Osteoblast (primary cell): ENCODE measurements around the gene PALD1. TPM values are rescaled to one million over a fixed set of nuclear protein-coding genes. Genes with fewer than 3 reads are reported as not detected.

Experiments
- DNase-seq: peaks from one replicate; pipeline ENCODE4 v3.0.0; 2011; ENCODE audit warnings: low spot score, mixed read lengths; ENCODE audit not compliant: insufficient read length; ENCODE audit errors: missing footprints
- H2AFZ ChIP-seq: 2 replicates; pipeline ENCODE4 v1.6.0; 2011; ENCODE audit warnings: mild to moderate bottlenecking, low read length
- H3K27ac ChIP-seq: 2 replicates; pipeline ENCODE4 v1.5.1; 2011; ENCODE audit warnings: mild to moderate bottlenecking, low read depth, low read length, moderate library complexity
- H3K27me3 ChIP-seq: 2 replicates; pipeline ENCODE4 v1.6.0; 2012; ENCODE audit warnings: mild to moderate bottlenecking, control low read depth, inconsistent platforms, low read length, moderate library complexity; ENCODE audit not compliant: insufficient read depth
- H3K36me3 ChIP-seq: 2 replicates; pipeline ENCODE4 v1.5.1; 2011; ENCODE audit warnings: mild to moderate bottlenecking, low read length, control low read depth, moderate library complexity; ENCODE audit not compliant: insufficient read depth
- H3K4me1 ChIP-seq: 2 replicates; pipeline ENCODE4 v1.5.1; 2011; ENCODE audit warnings: mild to moderate bottlenecking, low read length, control low read depth, moderate library complexity; ENCODE audit not compliant: insufficient read depth
- H3K4me2 ChIP-seq: 2 replicates; pipeline ENCODE4 v1.6.0; 2011; ENCODE audit warnings: mild to moderate bottlenecking, low read length; ENCODE audit not compliant: insufficient read depth
- H3K4me3 ChIP-seq: fragments of 200-600 bp; sonication (generic); 3 replicates; pipeline ENCODE4 v1.5.1; 2012; ENCODE audit warnings: mild to moderate bottlenecking, low read length, inconsistent platforms; ENCODE audit not compliant: insufficient read depth
- H3K79me2 ChIP-seq: 2 replicates; pipeline ENCODE4 v1.6.0; 2012; ENCODE audit warnings: mild to moderate bottlenecking, low read length, control low read depth, inconsistent platforms; ENCODE audit not compliant: insufficient read depth
- H3K9me3 ChIP-seq: 2 replicates; pipeline ENCODE4 v1.5.1; 2011; ENCODE audit warnings: low read depth, low read length, control low read depth
- H4K20me1 ChIP-seq: 2 replicates; pipeline ENCODE4 v1.6.0; 2012; ENCODE audit warnings: mild to moderate bottlenecking, low read length, control low read depth; ENCODE audit not compliant: insufficient read depth
- CTCF ChIP-seq: IDR thresholded peaks from 2 replicates; pipeline ENCODE4 v1.5.1; 2011; ENCODE audit warnings: mild to moderate bottlenecking, low read depth, low read length, moderate library complexity; ENCODE audit errors: extremely low read depth
- total RNA-seq: library from RNA; depleted of rRNA; stranded (reverse); fragments of >200 nt; gene quantifications from 2 replicates; pipeline ENCODE4 v1.2.3, GENCODE V29; 2012

PALD1 gene
- total RNA-seq, 1 donor, result under 0.01 TPM

GRCh38 chr10:70589762-70590654 lies 111.4 kb downstream of the PALD1 start:
- Histone ChIP-seq H2AFZ (no peak overlapping the region), H3K79me2 (no peaks in the 10 kb centered on the region), H3K4me2 (no peak overlapping the region), H3K27ac (no peak overlapping the region), H4K20me1 (no peaks in the 10 kb centered on the region), H3K4me1 (no peaks in the 10 kb centered on the region), H3K4me3 (no peak overlapping the region), H3K27me3 (peaks cover 21% of the 10 kb centered on the region), H3K9me3 (no peaks in the 10 kb centered on the region), H3K36me3 (no peaks in the 10 kb centered on the region)
- no peak for TF ChIP-seq CTCF
- DNase-seq, result peak; percentile 84

DNA sequence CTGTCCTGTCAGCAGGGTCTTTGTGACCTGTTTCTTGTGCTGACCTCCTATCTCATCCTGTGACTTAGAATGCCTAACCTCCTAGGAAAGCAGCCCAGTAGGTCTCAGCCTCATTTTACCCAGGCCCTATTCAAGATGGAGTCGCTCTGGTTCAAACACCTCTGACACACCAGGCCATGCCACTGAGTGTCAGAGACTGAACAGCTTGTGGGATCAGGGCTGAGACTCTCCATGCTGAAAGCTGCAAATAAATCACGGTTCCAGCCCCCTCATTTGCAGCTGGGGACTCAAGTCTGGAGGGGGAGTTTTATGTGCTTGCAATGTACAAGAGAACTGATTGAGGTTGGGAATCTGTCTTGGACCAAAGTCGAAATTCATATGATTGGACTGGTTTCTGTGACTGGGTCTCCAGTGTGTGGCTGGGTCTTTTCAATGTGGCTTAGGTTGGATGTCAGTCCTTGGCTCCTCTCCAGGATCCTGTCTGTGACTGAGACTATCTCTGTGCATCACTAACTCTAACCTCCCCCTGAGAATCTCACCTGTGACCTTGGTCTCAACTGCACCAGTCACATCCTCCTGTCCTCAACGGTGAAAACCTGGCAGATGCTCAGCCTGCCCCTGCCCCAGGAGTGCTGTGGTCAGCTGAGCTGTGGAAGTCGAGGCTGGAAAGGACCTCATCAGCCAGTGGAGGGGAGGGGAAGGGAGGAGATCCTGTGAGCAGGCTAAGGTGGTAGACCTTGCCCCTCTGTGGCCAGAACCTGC lies 112.3 kb downstream of the PALD1 start:
- no peak overlapping the region for H3K4me3 ChIP-seq
- H2AFZ ChIP-seq, result no peak overlapping the region
- H3K9me3 ChIP-seq, result no peaks in the 10 kb centered on the region
- H3K79me2 ChIP-seq, result no peaks in the 10 kb centered on the region
- no peak for TF ChIP-seq CTCF
- H3K36me3 ChIP-seq, result no peaks in the 10 kb centered on the region
- no peak overlapping the region for H3K4me2 ChIP-seq
- H3K4me1 ChIP-seq, result no peaks in the 10 kb centered on the region
- no peaks in the 10 kb centered on the region for H4K20me1 ChIP-seq
- peaks cover 21% of the 10 kb centered on the region for H3K27me3 ChIP-seq
- no peak overlapping the region for H3K27ac ChIP-seq
- no peak for DNase-seq

DNA sequence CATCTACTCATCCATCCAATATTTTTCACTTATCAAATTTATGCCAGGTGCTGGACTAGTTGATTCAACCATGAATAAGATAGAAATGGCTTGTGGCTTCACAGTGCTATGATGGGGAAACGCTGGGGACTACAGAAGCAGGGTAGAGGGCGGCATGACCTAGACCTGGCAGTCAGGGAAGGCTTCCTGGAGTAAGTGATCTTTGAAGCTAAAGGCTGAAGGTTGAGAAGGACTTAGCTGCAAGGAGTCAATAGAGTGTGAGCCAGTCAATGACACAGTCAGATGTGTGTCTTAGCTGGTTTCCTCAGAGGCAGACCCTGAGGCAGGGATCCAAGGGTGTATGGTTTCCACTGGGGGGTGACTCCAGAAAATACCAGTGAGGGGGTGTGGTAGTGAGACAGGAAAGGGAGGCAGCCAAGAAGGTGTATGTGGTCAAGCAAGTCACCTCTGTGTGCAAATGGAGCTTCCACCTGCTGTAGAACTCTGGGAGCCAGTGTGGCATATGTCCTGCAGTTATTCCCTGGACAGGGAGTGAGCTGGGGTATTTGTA lies 113.7 kb downstream of the PALD1 start:
- no peak for DNase-seq
- H3K27me3 ChIP-seq, result peaks cover 18% of the 10 kb centered on the region
- no peak for TF ChIP-seq CTCF

More for the DNA sequence above, 113.7 kb downstream of the PALD1 start:
- Histone ChIP-seq H3K4me3 (no peak overlapping the region), H4K20me1 (no peaks in the 10 kb centered on the region), H3K4me2 (no peak overlapping the region), H3K27ac (no peak overlapping the region), H2AFZ (no peak overlapping the region), H3K4me1 (no peaks in the 10 kb centered on the region), H3K79me2 (no peaks in the 10 kb centered on the region), H3K9me3 (no peaks in the 10 kb centered on the region), H3K36me3 (no peaks in the 10 kb centered on the region)
